Hepatocyte (in vitro differentiated cells): ENCODE results near the gene PLEKHG5.

Experiments used
- CTCF ChIP-seq: fragments of 200-600 bp; sonication (generic); IDR thresholded peaks from 2 replicates; pipeline ENCODE4 v1.5.1; 2016; ENCODE audit warnings: antibody characterized with exemption, mild to moderate bottlenecking; ENCODE audit not compliant: poor library complexity
- EZH2 ChIP-seq: fragments of 200-600 bp; sonication (generic); IDR thresholded peaks from 2 replicates; pipeline ENCODE4 v1.6.1; 2016; ENCODE audit warnings: antibody characterized with exemption, mild to moderate bottlenecking, borderline replicate concordance

- TF ChIP-seq CTCF (no peak), EZH2 (no peak)
Observed at GRCh38 chr1:6521536-6521935, 30.1 kb upstream of the PLEKHG5 start.
